HG02973 (cell line): ENCODE results near the gene PRKG2.
"Not testable (repeated sequence)": the region's sequence is repeated elsewhere in the genome, so short reads cannot be mapped to it uniquely, and the experiment has no call there.

Source experiments
- ATAC-seq: cut with Tn5 transposase; IDR thresholded peaks from one replicate; pipeline ENCODE4 v1.9.1; 2021; ENCODE audit warnings: moderate library complexity; ENCODE audit not compliant: unreplicated experiment

PRKG2 gene

GRCh38 chr4:81214881-81215868, at the start of gene PRKG2:
Gene PRKG2, minus strand, starts transcription at chr4:81215222. Its CDS starts 10,175 bp downstream, at chr4:81205047.
- ATAC-seq = no peak

GRCh38 chr4:81260443-81261101, 45.5 kb upstream of the PRKG2 start:
- ATAC-seq = no peak

GRCh38 chr4:81258841-81259550, 44.0 kb upstream of the PRKG2 start:
- no peak for ATAC-seq

- no peak for ATAC-seq
These were observed 42.8 kb upstream of the PRKG2 start for GRCh38 chr4:81257816-81258215.

GRCh38 chr4:81257021-81257420, 42.0 kb upstream of the PRKG2 start:
- no peak for ATAC-seq

- no peak for ATAC-seq
These were observed 41.3 kb upstream of the PRKG2 start for GRCh38 chr4:81256059-81256970.

GRCh38 chr4:81255524-81255923, 40.5 kb upstream of the PRKG2 start:
- ATAC-seq = no peak

GRCh38 chr4:81250430-81250829, 35.4 kb upstream of the PRKG2 start:
- no peak for ATAC-seq

GRCh38 chr4:81245218-81246009, 30.4 kb upstream of the PRKG2 start:
- ATAC-seq = no peak

GRCh38 chr4:81237791-81238190, 22.8 kb upstream of the PRKG2 start:
- ATAC-seq = no peak

- ATAC-seq = no peak
These were observed 21.1 kb upstream of the PRKG2 start for GRCh38 chr4:81235982-81236749.

- ATAC-seq = no peak
These were observed 12.9 kb upstream of the PRKG2 start for GRCh38 chr4:81227968-81228367.

- ATAC-seq = no peak
These were observed 12.1 kb upstream of the PRKG2 start for GRCh38 chr4:81227138-81227537.

- no peak for ATAC-seq
These were observed 10.2 kb upstream of the PRKG2 start for GRCh38 chr4:81225252-81225651.

- ATAC-seq = not testable (repeated sequence)
These were observed 7.1 kb upstream of the PRKG2 start for GRCh38 chr4:81222082-81222472.

GRCh38 chr4:81221303-81222081, 6.5 kb upstream of the PRKG2 start:
- ATAC-seq = no peak

GRCh38 chr4:81220271-81220670, 5.2 kb upstream of the PRKG2 start:
- ATAC-seq = no peak

- no peak for ATAC-seq
These were observed 3.2 kb upstream of the PRKG2 start for GRCh38 chr4:81218206-81218605.
